Uterus (tissue), 2 donors: ENCODE data around the gene OTOS.

ENCODE experiments used
- POLR2A ChIP-seq, 2 donors: fragments of 450-650 bp; IDR thresholded peaks; one replicate each; pipeline ENCODE4 v1.6.1; 2016; ENCODE audit warnings: antibody characterized with exemption in 2 of 2, mild to moderate bottlenecking in 1 of 2, moderate library complexity in 1 of 2
- TF ChIP-seq, protein P1 (sequence below), 4 experiments: fragments of 200-600 bp in 2 of 4; fragments of 450-650 bp in 2 of 4; sonication (generic) in 2 of 4; IDR thresholded peaks; one replicate each; pipeline ENCODE4 v1.5.1; 2016 to 2019; ENCODE audit warnings: antibody characterized with exemption in 4 of 4, mild to moderate bottlenecking in 2 of 4, moderate library complexity in 1 of 4

GRCh38 chr2:240166191-240166590 lies 25.7 kb upstream of the OTOS start:
- TF ChIP-seq, protein P1, sequence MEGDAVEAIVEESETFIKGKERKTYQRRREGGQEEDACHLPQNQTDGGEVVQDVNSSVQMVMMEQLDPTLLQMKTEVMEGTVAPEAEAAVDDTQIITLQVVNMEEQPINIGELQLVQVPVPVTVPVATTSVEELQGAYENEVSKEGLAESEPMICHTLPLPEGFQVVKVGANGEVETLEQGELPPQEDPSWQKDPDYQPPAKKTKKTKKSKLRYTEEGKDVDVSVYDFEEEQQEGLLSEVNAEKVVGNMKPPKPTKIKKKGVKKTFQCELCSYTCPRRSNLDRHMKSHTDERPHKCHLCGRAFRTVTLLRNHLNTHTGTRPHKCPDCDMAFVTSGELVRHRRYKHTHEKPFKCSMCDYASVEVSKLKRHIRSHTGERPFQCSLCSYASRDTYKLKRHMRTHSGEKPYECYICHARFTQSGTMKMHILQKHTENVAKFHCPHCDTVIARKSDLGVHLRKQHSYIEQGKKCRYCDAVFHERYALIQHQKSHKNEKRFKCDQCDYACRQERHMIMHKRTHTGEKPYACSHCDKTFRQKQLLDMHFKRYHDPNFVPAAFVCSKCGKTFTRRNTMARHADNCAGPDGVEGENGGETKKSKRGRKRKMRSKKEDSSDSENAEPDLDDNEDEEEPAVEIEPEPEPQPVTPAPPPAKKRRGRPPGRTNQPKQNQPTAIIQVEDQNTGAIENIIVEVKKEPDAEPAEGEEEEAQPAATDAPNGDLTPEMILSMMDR (IDR thresholded peaks at IDR 0.05): no peak
- no peak for TF ChIP-seq POLR2A (IDR thresholded peaks at IDR 0.05)
